Measurements from ENCODE around the gene GATA1. TPM values are rescaled to one million over a fixed set of nuclear protein-coding genes. Genes with fewer than 3 reads are reported as not detected.

The GATA1 gene
- total RNA-seq, 1 experiment from 2014 or later = 0.34 TPM

- TF ChIP-seq SIN3A (IDR thresholded peaks at IDR 0.05; ENCODE audit: low read depth) (no peak), RAD21 (IDR thresholded peaks at IDR 0.05; ENCODE audit: low read depth) (no peak), ZFX (IDR thresholded peaks at IDR 0.05) (no peak), ZBTB33 (IDR thresholded peaks at IDR 0.05; ENCODE audit: extremely low read depth, insufficient replicate concordance, low read length) (no peak), FOSL1 (IDR thresholded peaks at IDR 0.05; ENCODE audit: low read depth) (no peak), TCF7L2 (IDR thresholded peaks at IDR 0.05; ENCODE audit: borderline replicate concordance, extremely low read depth, insufficient read depth, insufficient read length) (no peak), POLR2A (IDR thresholded peaks at IDR 0.05; ENCODE audit: borderline replicate concordance, extremely low read depth, insufficient read depth, insufficient read length) (no peak)
- TF ChIP-seq, protein P1, sequence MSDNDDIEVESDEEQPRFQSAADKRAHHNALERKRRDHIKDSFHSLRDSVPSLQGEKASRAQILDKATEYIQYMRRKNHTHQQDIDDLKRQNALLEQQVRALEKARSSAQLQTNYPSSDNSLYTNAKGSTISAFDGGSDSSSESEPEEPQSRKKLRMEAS (IDR thresholded peaks at IDR 0.05) = no peak
- Histone ChIP-seq H3K36me3 (ENCODE audit: control insufficient read depth in 1 of 2, insufficient read depth in 2 of 2, low read length in 2 of 2) (no peaks in the 10 kb centered on the region), H2AFZ (ENCODE audit: low read depth, low read length, poor library complexity, severe bottlenecking) (no peak overlapping the region), H3K27me3 (ENCODE audit: insufficient read depth, low read length) (no peaks in the 10 kb centered on the region), H3K79me2 (ENCODE audit: insufficient read depth, low read length) (peaks cover 2% of the 10 kb centered on the region; the same call in 1 of the 2 replicates), H3K9me3 (ENCODE audit: control insufficient read depth in 1 of 2, insufficient read depth in 1 of 2, low read depth in 1 of 2, low read length in 2 of 2) (no peaks in the 10 kb centered on the region), H3K9me2 (ENCODE audit: insufficient read depth) (no peaks in the 10 kb centered on the region), H4K20me1 (ENCODE audit: insufficient read depth) (no peaks in the 10 kb centered on the region), H3K4me1 (ENCODE audit: control insufficient read depth in 1 of 2, insufficient read depth in 2 of 2, low read length in 2 of 2) (peaks cover 19 to 33% of the 10 kb centered on the region in 2 experiments), H3K4me2 (ENCODE audit: low read length) (no peak overlapping the region), H3K4me3 (replicated peaks in 1 of 2; ENCODE audit: low read depth in 1 of 2, low read length in 2 of 2) (no peak overlapping the region), H3K27ac (ENCODE audit: low read depth, low read length) (no peak overlapping the region), H3K9ac (ENCODE audit: low read length) (no peak overlapping the region)
- BruUV-seq (replicated peaks) = no TSS peak
- RAD21 ChIA-PET (ENCODE audit: low non-redundant PET in 1 of 2, low total read pairs in 2 of 2, uncharacterized antibody in 2 of 2, unreplicated experiment in 2 of 2) = interaction anchor here in 1 of 2 experiments (0.6 kb wide), 1 partner anchor 63 kb away, joined by 3 read pairs; no protein-coding TSS in a partner anchor
- DNase-seq (ENCODE audit: low read depth, low spot score) (no peak), ATAC-seq (no peak)
- intact Hi-C loops (cut with micrococcal nuclease) = no loop called here
- CTCF ChIA-PET = no interaction called here
- POLR2A ChIA-PET = no interaction called here
These were observed 11.9 kb downstream of the GATA1 start for GRCh38 chrX:48798318-48798717.
